HG03196 (cell line): ENCODE measurements around the gene SLMAP.

Experiments used
- ATAC-seq: cut with Tn5 transposase; IDR thresholded peaks from one replicate; pipeline ENCODE4 v1.9.1; 2021; ENCODE audit not compliant: unreplicated experiment

SLMAP gene

DNA sequence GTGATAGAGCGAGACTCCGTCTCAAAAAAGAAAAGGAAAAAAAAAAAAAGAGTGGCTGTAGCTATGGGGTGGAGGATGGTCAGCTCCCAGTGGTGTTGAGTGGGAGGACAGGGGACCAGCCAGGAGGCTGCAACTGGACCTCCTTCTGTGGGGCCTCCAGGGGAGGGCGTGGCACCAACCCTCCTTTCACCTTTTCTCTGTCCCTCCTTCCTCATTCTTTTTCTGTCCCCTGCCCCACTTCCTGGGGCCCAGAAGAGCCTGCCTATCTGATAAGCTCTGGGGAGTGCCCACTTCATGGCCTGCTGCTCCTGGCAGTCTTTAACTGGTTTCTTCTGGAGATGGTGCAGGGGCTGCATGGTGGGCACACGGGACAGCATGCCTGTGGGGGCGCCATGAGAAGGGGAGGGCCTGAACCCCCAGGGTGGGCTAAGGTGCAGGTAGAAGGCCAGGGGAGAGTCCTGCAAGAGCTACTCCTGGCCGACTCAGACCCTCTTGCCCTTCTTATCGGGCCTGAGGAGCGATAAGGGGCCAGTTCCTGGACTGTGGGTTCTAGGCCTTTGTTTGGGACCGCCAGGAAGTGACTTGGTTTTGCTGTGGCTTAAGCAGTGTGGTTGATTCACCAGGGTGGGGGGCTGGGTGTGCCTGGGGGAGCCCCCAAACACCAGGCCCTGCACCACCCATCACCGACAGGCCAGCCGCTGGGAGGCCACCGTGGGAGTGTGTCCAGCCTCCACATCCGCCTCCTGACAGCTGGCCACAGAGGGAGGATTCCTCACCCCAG, 202.7 kb downstream of the SLMAP start:
- ATAC-seq = no peak

DNA sequence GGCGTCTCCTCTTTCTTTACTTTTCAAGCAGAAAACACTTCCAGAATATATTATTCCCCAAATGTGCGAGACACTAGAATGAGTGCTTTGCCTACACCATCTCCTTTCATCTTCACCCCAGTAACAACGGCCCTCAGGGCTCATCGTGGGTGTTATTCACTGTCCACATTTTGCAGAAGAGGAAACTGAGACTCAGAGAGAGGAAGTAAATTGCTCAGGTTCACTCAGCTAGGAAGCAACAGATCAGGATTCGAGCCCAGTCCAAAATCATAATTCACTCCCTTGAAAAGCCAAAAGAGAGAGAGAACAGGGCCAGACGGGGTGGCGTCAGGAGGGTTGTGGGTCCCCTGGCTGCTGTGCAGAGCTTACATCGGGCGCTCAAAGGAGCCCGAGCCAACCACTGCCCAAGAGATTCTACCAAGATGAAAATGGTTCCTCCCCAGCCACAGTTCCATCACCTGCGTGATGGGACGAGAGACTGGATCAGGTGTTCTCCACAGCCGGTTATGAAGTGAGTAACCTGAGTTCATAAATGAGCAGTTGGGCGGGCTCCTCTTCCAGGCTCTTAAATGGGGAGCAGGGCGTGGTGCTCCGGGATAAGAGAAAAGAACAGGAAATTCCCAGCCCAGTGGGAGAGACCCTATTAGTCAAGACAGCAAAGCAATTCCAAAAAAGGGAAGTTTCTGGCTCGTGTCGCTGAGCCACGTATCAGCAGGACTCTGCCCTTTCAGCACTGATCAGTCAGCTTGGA, 203.5 kb downstream of the SLMAP start:
- no peak for ATAC-seq

- ATAC-seq = no peak
These were observed 204.0 kb downstream of the SLMAP start for GRCh38 chr3:57960174-57960505.

DNA sequence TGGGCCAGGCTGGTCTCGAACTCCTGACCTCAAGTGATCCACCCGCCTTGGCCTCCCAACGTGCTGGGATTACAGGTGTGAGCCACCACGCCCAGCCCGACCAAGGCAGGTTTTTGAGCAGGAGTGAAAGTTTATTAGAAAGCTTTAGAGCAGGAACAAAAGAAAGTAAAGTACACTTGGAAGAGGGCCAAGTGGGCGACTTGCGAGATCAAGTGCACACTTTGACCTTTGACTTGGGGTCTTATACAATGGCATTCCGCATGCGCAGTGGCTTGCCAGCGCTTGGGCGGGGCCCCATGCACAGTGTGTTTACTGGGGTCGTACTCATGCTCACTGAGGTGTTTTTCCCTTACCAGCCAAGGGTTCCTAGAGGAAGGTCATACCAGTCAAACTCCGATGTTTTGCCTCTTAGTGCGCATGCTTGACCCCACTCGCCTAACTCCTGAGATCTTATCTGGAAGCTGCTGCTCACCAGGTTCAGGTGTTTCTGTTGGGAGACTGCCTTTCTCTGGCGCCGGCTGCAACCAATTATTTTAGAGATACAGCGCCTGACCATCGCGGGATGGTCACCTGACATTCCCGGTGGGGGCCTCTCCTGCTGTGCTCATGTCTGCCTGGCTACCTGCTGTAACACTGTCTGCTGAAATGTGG, 205.2 kb downstream of the SLMAP start:
- no peak for ATAC-seq

DNA sequence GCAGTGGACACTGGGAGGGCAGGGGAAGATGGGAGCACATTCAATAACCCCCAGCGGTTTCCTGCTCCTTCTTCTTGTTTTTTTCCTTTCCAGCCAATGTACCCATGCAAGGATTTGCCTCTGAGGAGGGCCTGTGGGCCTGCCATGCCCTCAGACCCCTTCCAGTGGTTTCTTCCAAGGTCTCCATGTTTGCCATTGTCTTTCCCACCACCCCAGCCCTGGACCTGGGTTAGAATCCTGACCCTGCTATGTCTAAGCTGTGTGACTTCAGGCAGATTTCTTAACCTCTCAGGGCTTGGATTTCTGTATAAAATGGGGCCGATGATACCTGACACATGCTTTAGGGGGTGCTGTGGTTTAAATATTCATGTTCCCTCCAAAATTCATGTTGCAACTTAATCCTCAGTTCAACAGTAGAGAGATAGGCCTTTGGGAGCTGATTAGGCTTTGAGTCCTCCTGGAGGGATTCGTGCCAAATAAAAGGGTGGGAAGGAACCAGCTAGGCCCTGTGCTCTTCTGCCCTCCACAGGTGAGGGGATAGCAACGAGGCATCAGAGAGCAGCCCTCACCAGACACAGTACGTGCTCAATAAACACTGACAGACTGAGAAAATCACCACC, 205.8 kb downstream of the SLMAP start:
- no peak for ATAC-seq

- ATAC-seq = no peak
These were observed 206.3 kb downstream of the SLMAP start for GRCh38 chr3:57962448-57962834.

- no peak for ATAC-seq
These were observed 207.8 kb downstream of the SLMAP start for GRCh38 chr3:57963811-57964346.

GRCh38 chr3:57966829-57967228, 210.7 kb downstream of the SLMAP start:
- ATAC-seq = no peak

DNA sequence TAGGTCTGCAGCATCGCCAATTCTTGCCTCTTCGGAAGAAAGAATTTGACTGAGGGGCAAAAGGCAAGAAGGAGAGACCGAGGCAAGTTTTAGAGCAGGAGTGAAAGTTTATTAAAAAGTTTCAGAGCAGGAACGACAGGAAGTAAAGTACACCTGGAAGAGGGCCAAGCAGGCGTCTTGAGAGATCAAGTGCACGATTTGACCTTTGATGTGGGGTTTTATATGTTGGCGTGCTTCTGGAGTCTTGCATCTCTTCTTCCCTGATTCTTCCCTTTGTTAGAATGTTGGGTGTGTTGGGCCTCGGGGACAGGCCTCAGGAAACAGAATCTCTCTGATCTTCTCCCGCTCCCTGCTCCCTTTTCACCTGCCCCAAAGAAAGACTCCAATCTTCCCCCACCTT, 211.5 kb downstream of the SLMAP start:
- ATAC-seq = no peak

- ATAC-seq = no peak
These were observed 212.4 kb downstream of the SLMAP start for GRCh38 chr3:57968501-57968900.

- ATAC-seq = no peak
These were observed 215.9 kb downstream of the SLMAP start for GRCh38 chr3:57971975-57972374.

DNA sequence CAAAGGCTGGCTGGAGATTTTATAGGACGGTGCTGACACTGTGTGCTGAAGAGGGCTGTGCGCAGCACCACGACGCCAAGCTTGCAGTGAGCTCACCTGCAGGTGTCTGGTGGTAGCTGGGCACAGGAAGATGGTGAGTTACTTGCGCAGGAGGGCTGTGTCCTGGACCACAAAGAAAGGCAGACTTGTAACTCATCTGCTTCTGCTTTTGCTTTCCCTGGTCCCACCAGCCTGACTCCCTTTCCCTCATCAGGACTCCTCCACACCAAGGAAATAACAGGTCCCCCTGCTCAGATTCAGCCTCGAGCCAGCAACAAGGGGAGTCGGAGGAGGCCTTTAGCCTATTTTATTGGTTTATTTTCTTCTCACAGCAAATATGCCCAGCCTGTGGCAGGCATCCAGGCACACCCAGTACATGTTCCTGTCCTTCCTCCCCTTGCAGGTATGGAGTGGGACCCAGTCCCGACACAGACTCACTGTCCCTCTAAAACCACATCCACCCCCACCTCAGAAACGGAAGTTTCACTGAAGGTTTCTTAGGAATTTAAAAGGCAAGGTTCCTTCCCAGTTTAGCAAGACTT, 216.5 kb downstream of the SLMAP start:
- ATAC-seq = no peak

GRCh38 chr3:57973715-57974477, 217.8 kb downstream of the SLMAP start:
- ATAC-seq = no peak

DNA sequence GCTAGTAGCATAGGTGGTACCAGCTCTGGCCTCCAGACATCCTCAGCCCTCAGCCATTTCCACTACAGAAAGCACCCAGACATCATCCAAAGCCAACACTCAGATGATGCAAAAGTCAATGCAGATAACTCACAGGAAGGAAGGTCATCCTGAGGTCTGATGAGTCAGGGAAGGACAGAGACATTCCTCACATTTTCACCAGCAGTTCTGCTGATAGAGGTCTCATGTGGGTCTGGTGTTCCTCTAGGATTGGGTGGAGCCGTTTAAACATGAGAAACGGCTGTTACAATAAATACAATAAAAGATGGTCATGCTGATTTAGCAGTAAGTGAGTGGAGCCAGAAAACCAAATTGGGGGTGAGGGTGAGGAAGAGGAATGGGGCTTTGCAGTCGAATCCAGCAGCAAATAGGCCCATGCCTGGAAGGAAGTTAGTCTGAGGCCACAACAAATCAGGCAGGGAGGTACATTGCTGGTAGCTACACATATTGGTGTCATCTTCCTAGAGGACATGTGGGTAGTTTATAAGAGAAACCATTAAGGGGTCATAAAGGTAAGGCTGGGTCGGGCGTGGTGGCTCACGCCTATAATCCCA, 218.8 kb downstream of the SLMAP start:
- ATAC-seq = no peak

GRCh38 chr3:57977818-57978235, 221.7 kb downstream of the SLMAP start:
- ATAC-seq = no peak

GRCh38 chr3:57978316-57978715, 222.2 kb downstream of the SLMAP start:
- no peak for ATAC-seq
